NK-92 (cell line): ENCODE measurements around the gene TMEM108.

Experiments
- DNase-seq: peaks from one replicate; lab custom pipeline; 2025; ENCODE audit not compliant: unreplicated experiment; lab: John Stamatoyannopoulos, UW

Gene TMEM108

DNA sequence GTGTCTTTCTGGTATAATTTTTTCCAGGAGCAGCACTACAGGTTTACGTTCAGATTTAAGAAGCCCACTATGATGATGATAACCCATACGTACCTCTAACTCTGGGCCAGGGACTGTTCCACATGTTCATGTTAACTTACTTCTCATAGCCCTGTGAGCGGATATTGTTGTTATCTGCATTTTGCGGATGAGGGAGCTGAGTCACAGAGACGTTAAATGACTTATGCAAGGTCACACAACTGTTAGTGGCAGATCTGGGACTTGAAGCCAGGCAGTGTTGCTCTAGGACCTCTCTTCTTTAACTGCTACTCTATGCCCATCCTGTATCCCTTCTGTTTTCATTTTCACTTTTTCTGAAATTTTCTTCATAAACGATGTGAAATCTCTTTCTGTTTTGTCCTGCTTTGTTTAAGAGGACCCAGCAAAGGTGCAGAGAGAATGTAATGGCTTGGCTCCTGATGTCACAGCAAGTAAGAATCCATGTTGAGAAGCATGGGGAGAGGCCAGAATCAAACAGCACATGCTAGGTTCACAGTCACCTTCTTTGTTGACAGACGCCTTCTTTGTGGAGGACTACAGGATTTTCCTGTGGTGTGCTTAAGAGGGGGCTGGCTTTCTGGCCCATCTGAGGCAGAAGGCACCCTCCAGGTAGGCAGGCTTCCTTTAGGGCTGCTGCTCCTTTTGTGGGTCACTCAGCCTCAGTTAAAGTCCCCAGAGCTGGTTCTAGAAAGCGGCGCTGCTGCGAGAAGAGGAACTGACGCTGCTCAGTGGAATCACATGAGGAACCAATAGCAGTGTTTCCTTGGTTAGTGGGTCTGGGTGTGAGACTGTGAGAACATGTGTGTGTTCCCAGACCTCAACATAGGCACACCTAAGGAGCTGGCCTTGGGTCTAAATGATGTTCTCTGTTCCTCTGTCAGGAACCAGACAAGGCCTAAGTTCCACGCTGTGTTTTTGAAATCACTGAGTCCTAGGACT, 121.6 kb downstream of the TMEM108 start:
- DNase-seq = no peak

- no peak for DNase-seq
Observed at GRCh38 chr3:133161656-133162055, 123.5 kb downstream of the TMEM108 start.

DNA sequence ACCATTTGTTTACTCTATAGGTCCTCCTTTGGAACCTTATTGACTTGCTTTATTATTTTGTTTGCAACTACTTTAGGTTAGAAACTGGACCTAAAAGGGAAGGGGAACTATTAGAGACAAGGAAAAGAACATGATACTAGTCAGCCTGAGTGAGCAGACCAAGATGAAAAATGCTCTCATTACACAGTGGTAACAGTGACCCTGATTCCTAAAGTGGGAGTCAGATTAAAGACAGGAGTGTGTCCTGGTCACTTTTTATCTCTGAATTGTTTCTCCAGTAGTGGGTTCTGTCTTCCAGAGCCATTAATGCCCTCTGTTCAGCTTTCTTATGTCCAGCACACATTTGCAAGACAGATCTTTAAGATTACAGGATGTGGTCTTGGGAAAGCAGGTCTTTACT, 124.1 kb downstream of the TMEM108 start:
- no peak for DNase-seq

DNA sequence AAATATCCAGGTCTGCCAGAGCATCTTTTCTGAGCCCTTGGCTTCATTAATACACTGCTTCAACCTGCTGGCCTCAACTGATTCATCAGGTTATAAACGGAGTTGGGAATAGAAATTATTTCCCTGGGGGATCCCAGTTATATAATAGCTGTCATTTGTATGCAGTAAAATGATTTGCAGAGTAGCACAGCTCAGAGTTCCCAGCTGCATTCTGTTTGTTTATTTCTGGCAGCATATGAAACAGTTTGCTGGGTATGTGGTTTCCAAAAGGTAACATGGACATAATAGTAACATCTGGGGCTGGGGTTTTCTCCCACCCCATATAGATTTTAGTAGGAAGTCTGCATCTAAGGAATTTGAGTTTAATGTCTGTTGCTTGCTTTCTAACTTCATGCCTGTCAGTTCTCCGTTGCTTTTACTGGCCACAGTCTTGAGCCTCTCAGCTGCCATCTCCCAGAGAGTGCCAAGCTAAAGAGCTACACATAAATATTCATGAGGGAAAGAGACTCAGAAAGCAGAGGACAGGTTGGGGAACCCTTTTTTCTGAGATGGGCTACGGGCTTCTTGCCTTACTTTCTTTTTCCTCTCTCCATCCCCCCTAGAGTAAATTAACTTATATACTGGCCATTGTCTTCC, 124.6 kb downstream of the TMEM108 start:
- no peak for DNase-seq

DNA sequence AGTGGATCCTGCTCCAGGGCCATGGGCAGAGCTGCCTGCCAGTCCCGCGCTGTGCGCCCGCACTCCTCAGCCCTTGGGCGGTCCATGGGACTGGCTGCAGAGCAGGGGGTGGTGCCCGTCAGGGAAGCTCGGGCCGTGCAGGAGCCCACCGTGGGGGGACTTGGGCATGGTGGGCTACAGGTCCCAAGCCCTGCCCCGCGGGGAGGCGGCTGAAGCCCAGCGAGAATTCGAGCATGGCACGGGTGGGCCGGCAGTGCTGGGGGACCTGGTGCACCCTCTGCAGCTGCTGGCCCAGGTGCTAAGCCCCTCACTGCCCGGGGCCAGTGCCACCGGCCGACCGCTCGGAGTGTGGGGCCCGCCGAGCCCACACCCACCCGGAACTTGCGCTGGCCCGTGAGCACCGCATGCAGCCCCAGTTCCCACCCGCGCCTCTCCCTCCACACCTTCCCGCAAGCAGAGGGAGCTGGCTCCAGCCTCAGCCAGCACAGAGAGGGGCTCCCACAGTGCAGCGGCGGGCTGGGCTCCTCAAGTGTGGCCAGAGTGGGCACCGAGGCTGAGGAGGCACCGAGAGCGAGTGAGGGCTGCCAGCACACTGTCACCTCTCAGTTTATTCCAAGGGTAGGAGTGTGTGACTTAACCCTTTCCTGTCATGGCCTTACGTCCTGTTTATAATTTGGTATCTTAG, 129.3 kb downstream of the TMEM108 start:
- no peak for DNase-seq

GRCh38 chr3:133168025-133168401, 129.8 kb downstream of the TMEM108 start:
- DNase-seq = no peak

DNA sequence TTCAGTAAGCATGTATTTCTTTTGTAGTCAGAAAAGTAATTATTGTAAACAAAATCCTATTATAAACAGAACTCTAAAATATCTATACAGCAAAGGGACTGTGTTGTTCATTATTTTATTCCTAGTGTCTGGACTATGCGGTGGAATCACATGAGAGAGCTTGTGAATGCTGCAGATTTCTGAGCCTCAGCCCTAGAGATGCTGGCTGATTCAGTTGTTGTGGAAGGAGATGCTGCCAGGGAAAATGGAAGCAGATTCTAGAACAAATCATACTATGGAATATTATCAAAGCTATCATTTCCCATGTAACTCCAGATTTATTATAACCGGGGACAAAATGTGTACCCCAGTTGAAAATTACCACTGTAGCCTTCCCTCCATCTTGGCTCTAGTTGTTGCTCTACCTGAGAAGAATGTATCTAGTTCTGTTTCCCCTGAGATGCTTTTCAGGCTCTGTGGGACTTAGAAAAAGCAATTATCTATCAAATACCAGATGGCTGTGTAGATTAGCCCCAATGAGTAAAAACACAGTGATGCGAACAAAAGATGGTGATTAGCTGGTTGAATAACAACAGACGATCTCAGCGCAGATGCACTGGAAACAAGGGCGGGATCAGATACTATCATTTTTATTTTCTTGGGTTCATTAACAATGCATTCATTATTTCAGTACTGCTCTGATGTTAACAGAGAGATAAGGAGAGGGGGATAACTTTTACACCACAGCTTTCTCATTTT, 131.3 kb downstream of the TMEM108 start:
- DNase-seq = no peak

DNA sequence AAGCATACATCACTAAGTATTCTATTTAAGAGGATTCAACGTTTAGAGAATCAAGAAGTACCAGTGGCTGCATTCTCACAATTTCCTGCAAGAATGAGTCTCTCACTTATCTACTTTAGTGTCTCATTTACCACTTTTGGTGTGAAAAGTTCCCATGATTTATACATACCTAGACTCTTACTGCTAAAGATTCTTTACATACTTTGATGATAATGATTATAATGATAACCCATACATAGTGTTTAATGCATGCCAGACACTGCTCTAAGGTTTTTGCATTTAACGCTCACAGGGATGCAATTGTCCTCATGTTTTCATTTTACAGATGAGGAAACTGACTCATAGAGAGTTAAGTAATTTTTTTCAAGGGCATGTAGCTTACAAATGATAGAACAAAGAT, 133.6 kb downstream of the TMEM108 start:
- no peak for DNase-seq

- DNase-seq = no peak
Observed at GRCh38 chr3:133181392-133182150, 143.4 kb downstream of the TMEM108 start.

- no peak for DNase-seq
Observed at GRCh38 chr3:133187870-133188379, 149.7 kb downstream of the TMEM108 start.

DNA sequence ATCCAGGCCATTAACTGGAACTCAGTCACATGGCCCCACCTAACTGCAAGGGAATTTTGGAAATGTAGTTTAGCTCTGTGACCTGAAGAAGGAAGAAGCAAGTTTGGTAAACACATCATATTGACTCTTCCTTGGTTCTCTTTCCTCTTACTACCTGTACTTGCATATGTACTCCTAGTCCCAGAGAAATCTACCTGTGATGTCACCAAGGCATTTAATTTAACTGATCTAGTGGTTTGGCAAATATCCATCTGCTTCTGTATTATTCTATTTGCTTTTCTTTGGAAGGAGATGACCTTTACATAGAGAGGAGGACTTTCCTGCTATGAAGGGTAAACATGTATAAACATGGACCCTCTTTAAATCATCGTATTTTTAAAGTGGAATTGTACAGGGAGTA, 150.8 kb downstream of the TMEM108 start:
- DNase-seq = no peak

GRCh38 chr3:133189893-133190292, 151.7 kb downstream of the TMEM108 start:
- DNase-seq = no peak

DNA sequence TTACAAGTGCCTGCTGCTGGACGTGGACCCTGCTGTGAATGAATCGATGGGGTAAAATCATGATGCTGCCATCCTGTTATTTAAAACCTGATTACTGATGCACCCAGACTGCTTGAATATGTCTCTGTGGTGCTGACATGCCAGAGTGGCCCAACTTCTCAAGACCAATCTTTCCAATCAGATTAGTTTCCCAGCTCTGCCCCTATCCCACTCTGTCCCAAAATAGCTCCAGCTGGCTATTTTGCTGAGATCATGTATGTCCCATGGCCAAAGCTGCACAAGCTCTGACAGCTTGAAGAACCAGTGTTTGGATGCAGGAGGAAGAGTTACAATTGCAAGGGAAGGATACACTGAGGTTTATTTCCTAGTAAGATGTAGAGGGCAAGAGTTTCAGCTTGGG, 153.6 kb downstream of the TMEM108 start:
- DNase-seq = no peak

DNA sequence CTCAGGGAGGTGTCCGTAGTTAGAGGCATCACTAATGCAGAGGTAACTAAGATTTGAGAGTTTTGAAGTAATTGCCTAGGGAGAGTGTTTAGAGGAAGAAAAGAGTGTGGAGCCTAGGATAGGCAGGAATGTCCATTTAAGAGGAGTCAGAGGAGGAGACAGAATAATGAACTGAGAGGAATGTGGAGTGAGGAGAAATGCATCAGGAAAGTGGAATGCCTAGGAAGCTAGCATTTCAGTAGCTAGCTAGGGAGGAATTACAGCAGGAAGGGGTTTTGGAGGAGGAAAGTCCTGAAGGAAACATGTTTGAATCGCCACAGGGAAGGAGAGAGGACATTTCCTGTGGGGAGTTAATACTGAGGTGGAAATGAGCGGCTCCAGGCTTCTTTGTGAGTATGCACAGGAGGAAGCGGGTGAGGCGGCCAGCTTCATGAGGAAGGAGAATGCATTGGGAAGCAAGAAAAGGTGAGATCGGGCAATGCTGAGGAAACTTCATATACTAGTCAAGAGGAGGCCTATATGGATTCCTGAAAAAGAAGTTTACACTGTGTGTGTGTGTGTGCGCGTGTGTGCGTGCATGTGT, 154.3 kb downstream of the TMEM108 start:
- no peak for DNase-seq

GRCh38 chr3:133192967-133193366, 154.8 kb downstream of the TMEM108 start:
- DNase-seq = no peak

GRCh38 chr3:133196527-133196926, 158.3 kb downstream of the TMEM108 start:
- no peak for DNase-seq

DNA sequence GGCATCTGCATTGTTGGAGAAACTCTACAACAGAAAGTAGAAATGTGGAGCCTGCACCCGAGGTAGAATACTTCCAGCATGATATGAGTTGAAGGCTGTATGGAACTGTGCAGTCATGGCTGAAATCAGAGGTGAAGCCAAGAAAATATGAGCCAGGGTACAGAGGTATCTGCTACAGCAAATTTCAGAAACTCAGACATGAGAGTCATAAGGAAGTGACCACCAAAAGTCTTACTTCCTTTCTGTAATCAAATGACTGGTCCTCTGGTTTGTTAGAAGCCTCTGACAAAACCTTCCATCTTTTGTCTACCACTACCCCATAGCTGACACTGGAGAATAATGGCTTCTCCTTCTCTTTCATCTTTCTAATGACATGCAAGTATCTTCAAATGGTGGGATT, 159.4 kb downstream of the TMEM108 start:
- DNase-seq = no peak

GRCh38 chr3:133206921-133207320, 168.7 kb downstream of the TMEM108 start:
- no peak for DNase-seq

DNA sequence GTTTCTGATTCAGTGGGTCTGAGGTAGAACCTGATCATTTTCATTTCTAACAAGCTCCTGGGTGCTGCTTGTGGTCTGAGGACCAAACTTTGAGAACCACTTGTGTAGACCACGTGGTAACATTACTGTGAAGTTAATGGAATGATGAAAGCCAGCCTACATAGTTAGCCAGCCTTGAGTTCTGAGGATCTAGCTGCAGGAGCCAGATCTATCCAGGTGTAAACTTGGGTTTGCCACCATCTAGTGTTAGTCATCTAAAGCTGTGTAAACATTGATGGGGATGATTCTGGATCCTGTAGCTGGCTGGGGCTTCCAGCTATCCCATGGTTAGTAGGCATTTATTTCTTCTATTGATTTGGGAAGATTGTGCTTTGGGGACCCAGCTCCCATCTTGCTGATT, 170.0 kb downstream of the TMEM108 start:
- no peak for DNase-seq
